ENCODE measurements around the gene NRXN3.

The NRXN3 gene

GRCh38 chr14:79575032-79575431, 1404.9 kb downstream of the NRXN3 start:
- DNase-seq (ENCODE audit: low read depth in 2 of 2): no peak

- no peak for DNase-seq (ENCODE audit: low read depth in 2 of 2)
Measured at GRCh38 chr14:79576424-79576823, 1406.3 kb downstream of the NRXN3 start.

- DNase-seq (ENCODE audit: low read depth in 2 of 2): no peak
Measured at GRCh38 chr14:79578470-79578869, 1408.3 kb downstream of the NRXN3 start.

- no peak for DNase-seq (ENCODE audit: low read depth in 2 of 2)
Measured at GRCh38 chr14:79580414-79580813, 1410.2 kb downstream of the NRXN3 start.

- no peak for DNase-seq (ENCODE audit: low read depth in 2 of 2)
Measured at GRCh38 chr14:79580906-79581305, 1410.7 kb downstream of the NRXN3 start.

- DNase-seq (ENCODE audit: low read depth in 2 of 2): no peak
Measured at GRCh38 chr14:79581912-79582576, 1411.9 kb downstream of the NRXN3 start.

- DNase-seq (ENCODE audit: low read depth in 2 of 2): no peak
Measured at GRCh38 chr14:79583738-79584408, 1413.7 kb downstream of the NRXN3 start.

- DNase-seq (ENCODE audit: low read depth in 2 of 2): no peak
Measured at GRCh38 chr14:79584679-79585078, 1414.5 kb downstream of the NRXN3 start.

- no peak for DNase-seq (ENCODE audit: low read depth in 2 of 2)
Measured at GRCh38 chr14:79585845-79586244, 1415.7 kb downstream of the NRXN3 start.

- DNase-seq (ENCODE audit: low read depth in 2 of 2): no peak
Measured at GRCh38 chr14:79586416-79586815, 1416.2 kb downstream of the NRXN3 start.

GRCh38 chr14:79586989-79587598, 1416.9 kb downstream of the NRXN3 start:
- DNase-seq (ENCODE audit: low read depth in 2 of 2): no peak

GRCh38 chr14:79587875-79588274, 1417.7 kb downstream of the NRXN3 start:
- no peak for DNase-seq (ENCODE audit: low read depth in 2 of 2)

- no peak for DNase-seq (ENCODE audit: low read depth in 2 of 2)
Measured at GRCh38 chr14:79588398-79588797, 1418.2 kb downstream of the NRXN3 start.

GRCh38 chr14:79596551-79596950, 1426.4 kb downstream of the NRXN3 start:
- DNase-seq (ENCODE audit: low read depth in 2 of 2): no peak

- DNase-seq (ENCODE audit: low read depth in 2 of 2): no peak
Measured at GRCh38 chr14:79597566-79597965, 1427.4 kb downstream of the NRXN3 start.

GRCh38 chr14:79598339-79598738, 1428.2 kb downstream of the NRXN3 start:
- no peak for DNase-seq (ENCODE audit: low read depth in 2 of 2)

- no peak for DNase-seq (ENCODE audit: low read depth in 2 of 2)
Measured at GRCh38 chr14:79599239-79599638, 1429.1 kb downstream of the NRXN3 start.

GRCh38 chr14:79600406-79600805, 1430.2 kb downstream of the NRXN3 start:
- no peak for DNase-seq (ENCODE audit: low read depth in 2 of 2)

- no peak for DNase-seq (ENCODE audit: low read depth in 2 of 2)
Measured at GRCh38 chr14:79601579-79601978, 1431.4 kb downstream of the NRXN3 start.

- no peak for DNase-seq (ENCODE audit: low read depth in 2 of 2)
Measured at GRCh38 chr14:79602045-79602444, 1431.9 kb downstream of the NRXN3 start.

- DNase-seq (ENCODE audit: low read depth in 2 of 2): no peak
Measured at GRCh38 chr14:79602742-79603141, 1432.6 kb downstream of the NRXN3 start.

GRCh38 chr14:79605849-79606248, 1435.7 kb downstream of the NRXN3 start:
- DNase-seq (ENCODE audit: low read depth in 2 of 2): no peak

- no peak for DNase-seq (ENCODE audit: low read depth in 2 of 2)
Measured at GRCh38 chr14:79608446-79608845, 1438.3 kb downstream of the NRXN3 start.
